Mucosa of descending colon (tissue), 3 donors: ENCODE measurements around the gene NKAIN2. TPM values are rescaled to one million over a fixed set of nuclear protein-coding genes. Genes with fewer than 3 reads are reported as not detected.
"Not testable (repeated sequence)": the region's sequence is repeated elsewhere in the genome, so short reads cannot be mapped to it uniquely, and the experiment has no call there.

Experiments
- ATAC-seq: fragments of 200-7000 bp; cut with Tn5 transposase; one replicate; pipeline ENCODE4 v1.9.1; 2020; ENCODE audit warnings: mild to moderate bottlenecking, moderate library complexity
- DNase-seq, 3 donors: peaks; one replicate each; pipeline ENCODE4 v3.0.0-alpha.2; 2020
- H3K36me3 ChIP-seq: fragments of 200-600 bp; one replicate; pipeline ENCODE4 v1.8.0; 2021; ENCODE audit warnings: low read depth, mild to moderate bottlenecking
- H3K4me1 ChIP-seq: fragments of 200-600 bp; one replicate; pipeline ENCODE4 v1.8.0; 2021; ENCODE audit warnings: low read depth, mild to moderate bottlenecking
- H3K4me3 ChIP-seq: fragments of 200-600 bp; one replicate; pipeline ENCODE4 v1.8.0; 2021; ENCODE audit warnings: mild to moderate bottlenecking
- H3K9me3 ChIP-seq: fragments of 200-600 bp; one replicate; pipeline ENCODE4 v1.8.0; 2021; ENCODE audit warnings: mild to moderate bottlenecking
- CTCF ChIP-seq: fragments of 200-600 bp; IDR thresholded peaks from one replicate; pipeline ENCODE4 v1.8.0; 2022; ENCODE audit warnings: antibody characterized with exemption, mild to moderate bottlenecking
- intact Hi-C, 2 donors: fragments of 100-400 bp; cut with DNase I in 1 of 2; cut with micrococcal nuclease in 1 of 2; formaldehyde crosslinking; loops; one replicate each; pipeline versions ENCODE4 v1.11.0 to v1.11.1; 2022; cut with DNase I, micrococcal nuclease
- total RNA-seq, 3 donors: library from RNA; stranded (reverse); fragmentation: NEBNext Ultra II Directional in 2 of 3; extraction: Animal tissue kit (Norgen Biotek cat#: 25700) in 2 of 3; gene quantifications; one replicate each; pipeline versions ENCODE4 v1.2.1 to v1.2.4, GENCODE V29; 2021 to 2023
- donor health status: DM: no; HTN: no; CAD: no; lungs with moderate emphysema.
- donor health status: DM: no; HTN: no; CAD: no.
- donor health status: DM: no; HTN: yes; CAD: no.

Gene NKAIN2
- total RNA-seq, 3 donors from 2014 or later: 0.34 to 4.7 (median 0.69) TPM

- H3K36me3 ChIP-seq: no peaks in the 10 kb centered on the region
- no peak overlapping the region for H3K4me3 ChIP-seq
- TF ChIP-seq CTCF: no peak
- intact Hi-C loops: no loop called here
- no peak for DNase-seq
- no peak for ATAC-seq
- H3K4me1 ChIP-seq: no peaks in the 10 kb centered on the region
- H3K9me3 ChIP-seq: no peaks in the 10 kb centered on the region
These were observed 183.3 kb downstream of the NKAIN2 start for GRCh38 chr6:123986938-123987337.

- H3K4me3 ChIP-seq, DNase-seq, intact Hi-C loops, H3K36me3 ChIP-seq, H3K4me1 ChIP-seq, ATAC-seq, H3K9me3 ChIP-seq: not testable (repeated sequence)
These were observed 186.3 kb downstream of the NKAIN2 start for GRCh38 chr6:123989918-123990317.

GRCh38 chr6:123990376-123990775, 186.7 kb downstream of the NKAIN2 start:
- TF ChIP-seq CTCF: no peak
- intact Hi-C loops: no loop called here
- DNase-seq: no peak

GRCh38 chr6:123994168-123994567, 190.5 kb downstream of the NKAIN2 start:
- ATAC-seq (no peak), DNase-seq (no peak)
- intact Hi-C loops: no loop called here
- Histone ChIP-seq H3K4me3 (no peak overlapping the region), H3K36me3 (no peaks in the 10 kb centered on the region), H3K4me1 (no peaks in the 10 kb centered on the region), H3K9me3 (no peaks in the 10 kb centered on the region)
- no peak for TF ChIP-seq CTCF

More at GRCh38 chr6:123990376-123990775, 186.7 kb downstream of the NKAIN2 start:
- no peak overlapping the region for H3K4me3 ChIP-seq
- H3K9me3 ChIP-seq: no peaks in the 10 kb centered on the region
- no peak for ATAC-seq
- no peaks in the 10 kb centered on the region for H3K4me1 ChIP-seq
- H3K36me3 ChIP-seq: no peaks in the 10 kb centered on the region

GRCh38 chr6:123994891-123995635, 191.4 kb downstream of the NKAIN2 start:
- intact Hi-C loops: no loop called here
- DNase-seq (no peak), ATAC-seq (no peak)
- H3K9me3 ChIP-seq: no peaks in the 10 kb centered on the region
- TF ChIP-seq CTCF: no peak
- H3K36me3 ChIP-seq: no peaks in the 10 kb centered on the region
- H3K4me3 ChIP-seq: no peak overlapping the region
- H3K4me1 ChIP-seq: no peaks in the 10 kb centered on the region

- intact Hi-C loops: no loop called here
These were observed 193.6 kb downstream of the NKAIN2 start for GRCh38 chr6:123997223-123997622.

More at GRCh38 chr6:123997223-123997622, 193.6 kb downstream of the NKAIN2 start:
- no peak overlapping the region for H3K4me3 ChIP-seq
- H3K4me1 ChIP-seq: no peaks in the 10 kb centered on the region
- H3K36me3 ChIP-seq: no peaks in the 10 kb centered on the region
- DNase-seq (peak in 1 of 3 donors; percentile 25), ATAC-seq (no peak)
- no peak for TF ChIP-seq CTCF
- no peaks in the 10 kb centered on the region for H3K9me3 ChIP-seq
